ENCODE results near the gene CCL11.
"Not testable (repeated sequence)": the region's sequence is repeated elsewhere in the genome, so short reads cannot be mapped to it uniquely, and the experiment has no call there.

Gene CCL11

GRCh38 chr17:34312080-34312479, 26.5 kb downstream of the CCL11 start:
- DNase-seq = no peak

- DNase-seq = no peak
These were observed 27.6 kb downstream of the CCL11 start for GRCh38 chr17:34313164-34313563.

- DNase-seq = no peak
These were observed 28.7 kb downstream of the CCL11 start for GRCh38 chr17:34314279-34314678.

DNA sequence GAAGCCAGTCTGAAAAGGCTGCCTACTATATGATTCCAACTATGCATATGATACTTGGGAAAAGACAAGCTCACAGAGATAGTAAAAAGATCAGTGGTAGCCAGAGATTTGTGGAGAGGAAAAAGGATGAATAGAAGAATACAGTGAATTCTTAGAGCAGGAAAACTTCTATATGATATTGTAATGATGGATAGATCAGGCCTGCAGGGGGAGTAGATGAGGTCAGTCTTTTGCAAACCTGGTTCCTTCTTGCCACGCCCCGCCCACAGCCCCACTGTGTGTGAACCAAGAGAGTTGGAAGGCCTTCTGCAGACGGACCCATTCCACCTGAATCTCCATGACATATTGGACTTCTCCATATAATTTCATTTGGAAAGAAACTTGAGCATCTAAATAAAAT, 32.9 kb downstream of the CCL11 start:
- DNase-seq = peak in 1 of 2 experiments; percentile 25

- DNase-seq = no peak
These were observed 33.5 kb downstream of the CCL11 start, which contains the start of gene CCL8 for GRCh38 chr17:34319039-34319483. Gene CCL8, plus strand, starts transcription at chr17:34319435. Its CDS starts 67 bp downstream, at chr17:34319502.

- no peak for DNase-seq
These were observed 36.4 kb downstream of the CCL11 start for GRCh38 chr17:34321964-34322363.

- not testable (repeated sequence) for DNase-seq
These were observed 42.0 kb downstream of the CCL11 start for GRCh38 chr17:34327580-34327979.

- DNase-seq = peak; percentile 28 to 64
These were observed 52.2 kb downstream of the CCL11 start for GRCh38 chr17:34337701-34338100.

Data from NCI-H526 (cell line).